AG04449 (cell line): ENCODE data around the gene PPFIBP2.

Experiments used
- CTCF ChIA-PET: fragments of 350-600 bp; formaldehyde crosslinking; extraction: SDS; loops from one replicate; lab custom pipeline; 2021; ENCODE audit warnings: antibody characterized with exemption; lab: Yijun Ruan, JAX
- POLR2A ChIA-PET: fragments of 400-600, 350-600 bp; formaldehyde crosslinking; extraction: SDS; loops from one replicate; lab custom pipeline; 2020; ENCODE audit warnings: antibody characterized with exemption, inconsistent platforms; lab: Yijun Ruan, JAX
- DNase-seq: peaks from one replicate; pipeline ENCODE4 v3.0.0-alpha.2; 2010; ENCODE audit warnings: low read depth, low spot score
- H3K4me3 ChIP-seq: 2 replicates; pipeline ENCODE4 v1.5.1; 2011; ENCODE audit warnings: low read depth, mild to moderate bottlenecking, control low read depth, low read length
- TF ChIP-seq, protein P1 (sequence below): IDR thresholded peaks from one replicate; pipeline ENCODE4 v1.5.1; 2011; ENCODE audit warnings: mild to moderate bottlenecking, moderate library complexity, low read length, control low read depth, inconsistent platforms; ENCODE audit not compliant: insufficient read depth; ENCODE audit errors: missing control alignments

PPFIBP2 gene

DNA sequence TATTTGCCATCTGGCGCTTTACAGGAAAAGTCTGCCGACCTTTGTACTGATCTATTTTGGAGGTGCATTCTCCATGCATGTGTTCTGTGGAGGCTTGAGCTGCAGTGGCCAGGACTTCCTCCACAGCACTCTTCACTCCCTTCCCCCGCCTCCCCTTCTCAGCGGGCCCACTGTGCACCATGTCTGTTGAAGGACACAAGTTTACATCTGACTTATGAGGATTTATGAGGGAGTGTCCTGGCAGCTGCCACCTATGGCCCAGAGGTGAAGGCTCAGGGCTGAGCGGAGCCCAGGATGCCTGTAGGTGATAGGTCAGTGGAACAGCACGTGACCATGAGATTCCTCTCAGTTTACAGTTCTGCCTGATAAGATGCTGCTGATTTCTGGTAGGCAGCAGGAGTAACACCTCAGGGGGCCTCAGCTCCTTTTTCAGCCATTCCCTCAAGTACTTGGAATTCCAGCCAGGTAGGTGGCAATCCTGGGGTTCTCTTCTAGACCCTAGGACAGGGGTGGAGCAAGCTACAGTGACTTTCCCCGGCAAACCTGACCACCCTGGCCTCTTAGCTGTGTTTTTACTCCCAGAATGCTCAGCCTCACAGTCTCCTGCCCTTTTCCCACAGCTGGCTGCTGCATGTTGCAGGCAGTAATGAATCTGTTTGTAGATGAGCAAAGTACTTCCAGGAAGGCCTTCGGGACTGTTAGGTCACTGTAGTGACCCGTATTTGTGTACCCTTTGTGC, 59.9 kb downstream of the PPFIBP2 start:
- POLR2A ChIA-PET = interaction anchor here (0.5 kb wide), 1 partner anchor 405 kb away, joined by 3 read pairs; no protein-coding TSS in a partner anchor
- TF ChIP-seq, protein P1, sequence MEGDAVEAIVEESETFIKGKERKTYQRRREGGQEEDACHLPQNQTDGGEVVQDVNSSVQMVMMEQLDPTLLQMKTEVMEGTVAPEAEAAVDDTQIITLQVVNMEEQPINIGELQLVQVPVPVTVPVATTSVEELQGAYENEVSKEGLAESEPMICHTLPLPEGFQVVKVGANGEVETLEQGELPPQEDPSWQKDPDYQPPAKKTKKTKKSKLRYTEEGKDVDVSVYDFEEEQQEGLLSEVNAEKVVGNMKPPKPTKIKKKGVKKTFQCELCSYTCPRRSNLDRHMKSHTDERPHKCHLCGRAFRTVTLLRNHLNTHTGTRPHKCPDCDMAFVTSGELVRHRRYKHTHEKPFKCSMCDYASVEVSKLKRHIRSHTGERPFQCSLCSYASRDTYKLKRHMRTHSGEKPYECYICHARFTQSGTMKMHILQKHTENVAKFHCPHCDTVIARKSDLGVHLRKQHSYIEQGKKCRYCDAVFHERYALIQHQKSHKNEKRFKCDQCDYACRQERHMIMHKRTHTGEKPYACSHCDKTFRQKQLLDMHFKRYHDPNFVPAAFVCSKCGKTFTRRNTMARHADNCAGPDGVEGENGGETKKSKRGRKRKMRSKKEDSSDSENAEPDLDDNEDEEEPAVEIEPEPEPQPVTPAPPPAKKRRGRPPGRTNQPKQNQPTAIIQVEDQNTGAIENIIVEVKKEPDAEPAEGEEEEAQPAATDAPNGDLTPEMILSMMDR = no peak
- CTCF ChIA-PET = interaction anchor here (1.2 to 12.8 kb wide), 9 partner anchors 9 to 121 kb away, joined by 3 to 262 read pairs (median 34); partner anchors contain the start of gene CYB5R2
- no peak for DNase-seq
- H3K4me3 ChIP-seq = no peak overlapping the region

DNA sequence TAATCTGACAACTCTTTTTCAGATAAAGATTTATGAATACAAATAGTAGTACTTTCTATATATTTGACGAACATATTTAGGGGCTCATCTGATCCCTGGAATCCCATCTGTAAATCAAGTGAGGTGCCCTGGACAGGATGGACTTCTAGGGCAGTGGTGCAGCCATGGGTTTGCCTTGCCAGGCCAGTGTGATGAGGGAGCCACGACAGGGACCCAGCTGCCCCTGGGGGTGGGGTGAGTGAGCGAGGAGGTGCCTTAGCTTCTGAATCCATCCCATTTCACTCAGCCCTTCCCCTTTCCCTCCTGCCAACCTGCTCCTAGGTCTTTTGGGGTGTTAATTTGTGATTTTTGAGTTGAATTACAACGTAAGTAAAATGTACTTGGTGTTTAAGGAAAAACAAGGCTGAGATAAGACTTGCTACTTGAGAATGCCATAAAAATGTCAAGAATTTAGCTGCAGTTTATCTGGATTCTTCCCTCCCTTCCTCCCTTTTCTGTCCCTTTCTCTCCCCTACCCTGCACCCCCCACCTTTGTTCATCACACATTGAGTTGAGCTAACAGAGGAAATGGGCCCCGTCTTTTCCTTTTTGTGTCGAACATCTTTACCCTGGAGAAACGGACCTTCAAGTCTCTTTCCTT, 60.8 kb downstream of the PPFIBP2 start:
- no peak for DNase-seq
- no peak overlapping the region for H3K4me3 ChIP-seq
- TF ChIP-seq, protein P1 = no peak
- POLR2A ChIA-PET = no interaction called here
- CTCF ChIA-PET = interaction anchor here (0.8 to 12.8 kb wide), 11 partner anchors 9 to 516 kb away, joined by 3 to 262 read pairs (median 5); partner anchors contain the start of genes CYB5R2, EIF3F and PPFIBP2

DNA sequence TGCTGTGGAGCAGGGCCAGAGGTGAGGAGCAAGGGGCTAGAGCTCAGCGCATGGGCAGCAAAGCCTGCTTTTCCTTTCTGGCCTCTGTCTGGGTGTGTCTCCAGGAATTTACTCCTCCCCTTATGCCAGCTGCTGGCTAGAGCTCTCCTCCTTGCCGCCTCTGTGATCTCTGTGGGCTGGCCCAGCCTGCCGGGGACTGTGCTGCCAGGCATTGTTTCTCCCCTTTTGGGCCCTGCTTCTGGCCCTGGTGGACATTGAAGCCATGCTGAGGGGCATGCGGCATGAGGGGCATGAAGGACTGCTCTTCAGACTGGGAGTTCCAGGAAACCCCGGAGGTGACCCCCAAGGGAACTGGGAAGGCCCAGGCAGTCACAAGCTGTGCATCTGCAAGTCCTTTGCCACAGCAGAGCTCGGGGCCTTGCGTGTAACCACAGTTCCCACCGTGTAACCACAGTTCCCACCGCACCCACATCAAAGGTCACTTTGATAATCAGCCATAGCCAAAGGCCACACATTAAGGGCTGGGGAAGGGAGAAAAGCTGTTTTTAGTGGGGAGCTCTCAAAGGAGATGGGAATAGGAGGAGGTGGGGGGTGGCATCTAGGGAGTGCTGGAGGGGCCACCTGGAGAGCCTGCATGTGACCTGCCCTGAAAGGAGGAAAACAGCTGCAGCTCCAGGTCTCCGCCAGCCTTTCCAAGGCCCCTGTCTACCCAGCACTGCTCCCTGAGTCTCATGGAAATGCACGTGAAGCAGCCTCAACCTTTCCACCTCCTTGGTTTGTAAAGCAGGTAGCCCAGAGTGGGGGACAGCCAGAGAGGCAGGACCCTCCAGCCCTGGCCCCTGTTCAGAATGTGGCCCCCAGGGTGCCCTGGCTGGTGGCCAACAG, 62.3 kb downstream of the PPFIBP2 start:
- H3K4me3 ChIP-seq = no peak overlapping the region; the same call in 1 of the 2 replicates

DNA sequence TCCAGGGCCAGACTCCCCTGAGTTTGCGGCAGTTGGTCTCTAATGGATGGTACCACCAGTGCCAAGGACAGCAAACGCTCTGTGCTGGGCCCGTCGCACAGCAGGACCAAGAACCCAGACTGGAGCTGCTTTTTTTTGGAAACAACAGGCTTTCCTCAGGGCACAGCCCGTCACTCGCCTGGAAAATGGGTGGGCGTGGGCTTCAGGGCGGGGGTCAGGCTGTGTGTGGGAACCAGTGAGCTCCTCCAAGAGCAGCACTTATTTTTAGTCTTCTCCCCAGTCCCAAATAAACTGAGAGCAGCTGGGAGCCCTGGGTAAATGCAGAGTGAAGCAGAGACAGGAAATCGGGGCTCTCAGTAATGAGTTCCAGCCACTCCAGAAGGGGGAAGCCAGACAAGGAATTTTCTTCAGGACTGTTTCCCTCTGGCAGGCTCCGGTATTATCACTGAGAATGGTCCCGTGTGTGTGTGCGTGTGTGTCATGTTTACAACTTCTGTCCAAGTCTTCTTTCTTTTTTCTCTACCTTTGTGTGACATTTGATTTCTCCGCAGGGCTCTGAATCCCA, 63.0 kb downstream of the PPFIBP2 start:
- ChIA-PET CTCF (interaction anchor here (0.6 to 12.8 kb wide), 7 partner anchors 53 to 604 kb away, joined by 3 to 262 read pairs (median 5); partner anchors contain the start of genes CYB5R2 and EIF3F), POLR2A (interaction anchor here (0.5 to 1.6 kb wide), 3 partner anchors 61 to 401 kb away, joined by 3 read pairs; no protein-coding TSS in a partner anchor)
- TF ChIP-seq, protein P1 = no peak
- peak overlapping the region; percentile 62 for H3K4me3 ChIP-seq
- DNase-seq = no peak

More for the DNA sequence above, 62.3 kb downstream of the PPFIBP2 start:
- CTCF ChIA-PET = interaction anchor here (0.6 to 12.8 kb wide), 11 partner anchors 27 to 604 kb away, joined by 3 to 262 read pairs (median 4); partner anchors contain the start of genes CYB5R2, EIF3F and PPFIBP2
- POLR2A ChIA-PET = no interaction called here
- DNase-seq = no peak
- TF ChIP-seq, protein P1 = no peak

DNA sequence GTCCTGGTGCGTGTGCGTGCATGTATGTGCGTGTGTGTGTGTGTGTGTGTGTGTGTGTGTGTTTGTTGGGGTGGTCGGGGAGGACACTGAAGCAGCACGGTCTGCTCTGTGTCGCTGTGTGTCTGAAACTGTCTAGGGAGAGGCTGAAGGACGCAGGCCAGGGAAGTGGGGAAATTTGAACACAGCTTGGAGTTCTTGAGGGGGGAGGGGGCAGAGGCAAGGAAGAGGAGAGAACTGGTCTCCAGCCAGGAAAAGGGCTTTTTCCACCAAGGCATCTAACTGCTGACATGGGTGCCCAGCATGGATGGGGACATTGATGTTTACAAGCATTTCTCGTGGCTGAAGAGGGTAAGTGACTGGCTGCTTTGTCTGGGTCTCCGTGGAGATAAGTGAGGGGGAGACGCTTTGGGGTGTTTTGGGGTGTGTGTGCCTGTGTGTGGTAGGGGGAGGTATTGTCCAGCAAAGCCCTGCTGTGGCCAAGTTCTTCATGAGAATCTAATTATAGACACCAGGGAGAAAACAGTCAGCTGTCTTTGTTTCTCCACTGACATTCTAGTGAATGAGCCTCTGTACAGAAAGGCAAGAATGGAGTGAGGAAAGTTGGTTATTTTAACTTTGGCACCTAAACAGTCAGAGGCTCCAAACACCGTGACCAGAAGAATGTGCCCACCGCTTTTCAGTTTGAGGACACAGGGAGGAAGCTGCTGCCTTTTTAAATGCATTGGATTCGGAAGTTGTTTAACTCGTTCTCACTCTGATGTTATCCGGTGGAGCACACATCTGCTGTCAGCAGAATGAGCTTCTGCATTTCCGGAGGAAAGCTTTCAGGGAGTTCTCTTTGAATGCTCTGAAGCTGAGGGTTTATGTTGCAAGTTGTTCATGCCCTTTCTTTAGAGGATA, 63.7 kb downstream of the PPFIBP2 start:
- CTCF ChIA-PET = interaction anchor here (0.8 to 12.8 kb wide), 8 partner anchors 24 to 111 kb away, joined by 3 to 262 read pairs (median 4); partner anchors contain the start of gene CYB5R2
- TF ChIP-seq, protein P1 = no peak
- H3K4me3 ChIP-seq = peak overlapping the region; percentile 62
- POLR2A ChIA-PET = interaction anchor here (0.5 to 1.6 kb wide), 3 partner anchors 61 to 400 kb away, joined by 3 read pairs; no protein-coding TSS in a partner anchor
- DNase-seq = no peak
